ENCODE measurements around the gene EZH1. TPM values are rescaled to one million over a fixed set of nuclear protein-coding genes. Genes with fewer than 3 reads are reported as not detected.

EZH1 gene
- total and polyA plus RNA-seq, 10 of the 15 experiments (the other 5 are each of a cell fraction or from before 2014, with no cell fraction given): 6.1 to 43.3 (median 16.8) TPM

DNA sequence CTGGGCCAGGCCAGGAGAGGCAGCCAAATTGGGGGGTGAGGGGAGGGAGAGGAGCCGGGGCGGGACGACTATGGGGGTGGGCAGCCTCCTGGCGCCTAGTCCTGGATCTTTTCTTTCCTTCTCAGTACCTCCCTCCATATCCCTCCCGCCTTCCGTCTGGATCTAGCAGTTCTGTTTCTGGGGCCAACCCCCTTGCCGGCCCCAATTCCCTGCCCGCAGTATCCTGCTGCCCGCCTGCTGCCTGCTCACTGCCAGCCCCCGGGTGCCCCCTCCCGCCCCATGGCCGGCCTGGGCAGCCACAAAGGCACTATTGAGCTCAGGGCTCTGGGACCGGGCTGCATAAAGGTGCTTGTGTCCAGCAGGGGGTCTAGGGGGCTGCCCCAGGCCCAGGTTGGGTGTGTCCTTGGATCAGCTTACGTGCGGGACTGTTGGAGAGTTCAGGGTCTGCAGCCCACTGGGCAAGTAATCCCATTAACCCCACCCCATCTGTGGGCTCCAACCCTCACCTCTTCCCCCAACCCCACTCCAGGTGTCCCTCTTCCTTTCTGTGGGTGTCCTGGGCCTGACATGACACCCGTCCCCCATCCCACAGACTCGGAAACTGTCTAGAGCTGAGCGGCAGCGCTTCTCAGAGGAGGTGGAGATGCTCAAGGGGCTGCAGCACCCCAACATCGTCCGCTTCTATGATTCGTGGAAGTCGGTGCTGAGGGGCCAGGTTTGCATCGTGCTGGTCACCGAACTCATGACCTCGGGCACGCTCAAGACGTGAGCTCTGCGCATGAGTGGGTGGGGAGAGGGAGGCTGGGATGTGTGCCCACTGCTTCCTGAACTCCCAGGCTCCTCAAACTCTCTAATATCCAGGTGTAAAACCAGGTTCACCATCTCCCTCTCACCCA lies 37.6 kb upstream of the EZH1 start:
- intact Hi-C loops (cut with micrococcal nuclease; ENCODE audit: unreplicated experiment): no loop called here
- ATAC-seq: no peak
- no peak overlapping the region for H3K9ac ChIP-seq (ENCODE audit: control insufficient read depth, insufficient read depth, low read length)

More for the DNA sequence above, 37.6 kb upstream of the EZH1 start:
- BruUV-seq (replicated peaks): no TSS peak
- DNase-seq (ENCODE audit: low read depth, low spot score) (no peak), FAIRE-seq (no peak)
- POLR2A ChIA-PET: interaction anchor here (0.5 kb wide), 1 partner anchor 163 kb away, joined by 5 read pairs; no protein-coding TSS in a partner anchor
- no peak for TF ChIP-seq MEF2B (IDR thresholded peaks at IDR 0.05; ENCODE audit: partially characterized antibody, poor library complexity, severe bottlenecking)
- TF ChIP-seq, protein P1, sequence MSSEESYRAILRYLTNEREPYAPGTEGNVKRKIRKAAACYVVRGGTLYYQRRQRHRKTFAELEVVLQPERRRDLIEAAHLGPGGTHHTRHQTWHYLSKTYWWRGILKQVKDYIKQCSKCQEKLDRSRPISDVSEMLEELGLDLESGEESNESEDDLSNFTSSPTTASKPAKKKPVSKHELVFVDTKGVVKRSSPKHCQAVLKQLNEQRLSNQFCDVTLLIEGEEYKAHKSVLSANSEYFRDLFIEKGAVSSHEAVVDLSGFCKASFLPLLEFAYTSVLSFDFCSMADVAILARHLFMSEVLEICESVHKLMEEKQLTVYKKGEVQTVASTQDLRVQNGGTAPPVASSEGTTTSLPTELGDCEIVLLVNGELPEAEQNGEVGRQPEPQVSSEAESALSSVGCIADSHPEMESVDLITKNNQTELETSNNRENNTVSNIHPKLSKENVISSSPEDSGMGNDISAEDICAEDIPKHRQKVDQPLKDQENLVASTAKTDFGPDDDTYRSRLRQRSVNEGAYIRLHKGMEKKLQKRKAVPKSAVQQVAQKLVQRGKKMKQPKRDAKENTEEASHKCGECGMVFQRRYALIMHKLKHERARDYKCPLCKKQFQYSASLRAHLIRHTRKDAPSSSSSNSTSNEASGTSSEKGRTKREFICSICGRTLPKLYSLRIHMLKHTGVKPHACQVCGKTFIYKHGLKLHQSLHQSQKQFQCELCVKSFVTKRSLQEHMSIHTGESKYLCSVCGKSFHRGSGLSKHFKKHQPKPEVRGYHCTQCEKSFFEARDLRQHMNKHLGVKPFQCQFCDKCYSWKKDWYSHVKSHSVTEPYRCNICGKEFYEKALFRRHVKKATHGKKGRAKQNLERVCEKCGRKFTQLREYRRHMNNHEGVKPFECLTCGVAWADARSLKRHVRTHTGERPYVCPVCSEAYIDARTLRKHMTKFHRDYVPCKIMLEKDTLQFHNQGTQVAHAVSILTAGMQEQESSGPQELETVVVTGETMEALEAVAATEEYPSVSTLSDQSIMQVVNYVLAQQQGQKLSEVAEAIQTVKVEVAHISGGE (CRISPR knock-in tag; IDR thresholded peaks at IDR 0.05): no peak
- H3K36me3 ChIP-seq (ENCODE audit: control insufficient read depth in 2 of 2, insufficient read depth in 2 of 2, low read length in 1 of 2): peaks cover 5 to 7% of the 10 kb centered on the region in 2 experiments; a peak in 3 of 4 replicates
- H3K9me3 ChIP-seq (replicated peaks; ENCODE audit: control insufficient read depth, insufficient read depth, low read length): no peaks in the 10 kb centered on the region; the same call in 2 of the 3 replicates
- H3K27me3 ChIP-seq (replicated peaks in 1 of 2; ENCODE audit: control insufficient read depth in 2 of 2, insufficient read depth in 2 of 2, low read length in 1 of 2): peaks cover 7 to 21% of the 10 kb centered on the region in 2 experiments
- H2AFZ ChIP-seq (ENCODE audit: control insufficient read depth, low read depth, low read length): no peak overlapping the region
- H3K4me2 ChIP-seq (ENCODE audit: control insufficient read depth, insufficient read depth): no peak overlapping the region
- RAD21 ChIA-PET (ENCODE audit: unreplicated experiment): no interaction called here
- H4K20me1 ChIP-seq (ENCODE audit: control insufficient read depth, insufficient read depth): no peaks in the 10 kb centered on the region; the same call in 1 of the 2 replicates
- no peak overlapping the region for H3K4me3 ChIP-seq
- CTCF ChIA-PET: no interaction called here
- SMC1A ChIA-PET (ENCODE audit: uncharacterized antibody, unreplicated experiment): no interaction called here
- no peaks in the 10 kb centered on the region for H3K4me1 ChIP-seq (ENCODE audit: control insufficient read depth, insufficient read depth, low read length)
- in situ Hi-C loops (cut with MboI): no loop called here
- 48% methylated on average over 21 of the region's 29 CpGs for WGBS (ENCODE audit: insufficient coverage, insufficient replicate concordance, low lambda C conversion rate, missing lambda C conversion rate)
- H3K27ac ChIP-seq (ENCODE audit: control insufficient read depth, insufficient read depth): no peak overlapping the region
- H3K79me2 ChIP-seq (ENCODE audit: control insufficient read depth, insufficient read depth, low read length): no peaks in the 10 kb centered on the region

Measured in GM12878 (cell line).